Liver (tissue), 9 donors: ENCODE measurements around the gene NR5A2. TPM values are rescaled to one million over a fixed set of nuclear protein-coding genes. Genes with fewer than 3 reads are reported as not detected.

ENCODE experiments used
- DNase-seq: peaks from one replicate; pipeline ENCODE4 v3.0.0-alpha.2; 2017; ENCODE audit warnings: low spot score
- H3K27ac ChIP-seq, 2 donors: one replicate each; pipeline ENCODE4 v1.7.0; 2013; ENCODE audit warnings: inconsistent platforms in 2 of 2, low read length in 2 of 2, control low read depth in 1 of 2, low read depth in 1 of 2, mild to moderate bottlenecking in 1 of 2
- H3K27me3 ChIP-seq, 4 donors: one replicate each; pipeline versions ENCODE4 v1.6.1 to v1.7.0; 2013; ENCODE audit warnings: low read length in 3 of 4, inconsistent platforms in 1 of 4, mild to moderate bottlenecking in 1 of 4, moderate library complexity in 1 of 4; ENCODE audit not compliant: control insufficient read depth in 4 of 4, insufficient read depth in 4 of 4
- H3K36me3 ChIP-seq, 4 donors: one replicate each; pipeline versions ENCODE4 v1.6.1 to v1.7.0; 2013; ENCODE audit warnings: low read length in 3 of 4, mild to moderate bottlenecking in 3 of 4, low read depth in 1 of 4, moderate library complexity in 1 of 4; ENCODE audit not compliant: control insufficient read depth in 4 of 4, insufficient read depth in 3 of 4
- H3K4me1 ChIP-seq, 4 donors: one replicate each; pipeline versions ENCODE4 v1.6.1 to v1.7.0; 2013; ENCODE audit warnings: low read length in 3 of 4, mild to moderate bottlenecking in 3 of 4, moderate library complexity in 1 of 4; ENCODE audit not compliant: control insufficient read depth in 4 of 4, insufficient read depth in 4 of 4
- H3K4me3 ChIP-seq, 3 donors: one replicate each; pipeline versions ENCODE4 v1.6.1 to v1.7.0; 2013; ENCODE audit warnings: low read length in 3 of 3, control low read depth in 1 of 3, low read depth in 1 of 3, mild to moderate bottlenecking in 1 of 3
- H3K9ac ChIP-seq, 2 donors: one replicate each; pipeline ENCODE4 v1.7.0; 2013; ENCODE audit warnings: low read length in 2 of 2, mild to moderate bottlenecking in 2 of 2, moderate library complexity in 2 of 2, control low read depth in 1 of 2, low read depth in 1 of 2
- H3K9me3 ChIP-seq, 4 donors: one replicate each; pipeline versions ENCODE4 v1.6.1 to v1.7.0; 2013; ENCODE audit warnings: low read length in 3 of 4; ENCODE audit not compliant: control insufficient read depth in 4 of 4
- ATF3 ChIP-seq: IDR thresholded peaks from 2 replicates; pipeline ENCODE4 v1.6.1; 2016; ENCODE audit warnings: antibody characterized with exemption
- CTCF ChIP-seq: fragments of 150-350 bp; IDR thresholded peaks from 2 replicates; pipeline ENCODE4 v1.5.1; 2017; ENCODE audit warnings: improper control_type of control experiment, low read depth, low read length; ENCODE audit not compliant: missing input control
- EGR1 ChIP-seq, 2 donors: IDR thresholded peaks; 2 replicates each; pipeline ENCODE4 v1.6.1; 2016 to 2018; ENCODE audit warnings: antibody characterized with exemption in 2 of 2, low read depth in 2 of 2
- FOXA1 ChIP-seq: IDR thresholded peaks from 2 replicates; pipeline ENCODE4 v1.6.1; 2016; ENCODE audit warnings: antibody characterized with exemption
- FOXA2 ChIP-seq: IDR thresholded peaks from 2 replicates; pipeline ENCODE4 v1.6.1; 2016; ENCODE audit warnings: antibody characterized with exemption
- GABPA ChIP-seq, 2 donors: IDR thresholded peaks in 1 of 2; conservative IDR thresholded peaks in 1 of 2; 2 replicates each; pipeline ENCODE4 v1.6.1; 2016; ENCODE audit warnings: antibody characterized with exemption in 2 of 2, mild to moderate bottlenecking in 1 of 2, moderate library complexity in 1 of 2
- HNF4A ChIP-seq, 2 donors: conservative IDR thresholded peaks; 2 replicates each; pipeline ENCODE4 v1.6.1; 2016; ENCODE audit warnings: antibody characterized with exemption in 2 of 2, mild to moderate bottlenecking in 2 of 2
- HNF4G ChIP-seq: IDR thresholded peaks from 2 replicates; pipeline ENCODE4 v1.6.1; 2016; ENCODE audit warnings: antibody characterized with exemption
- JUND ChIP-seq, 2 donors: IDR thresholded peaks; 2 replicates each; pipeline ENCODE4 v1.6.1; 2016; ENCODE audit warnings: antibody characterized with exemption in 2 of 2
- MAX ChIP-seq: IDR thresholded peaks from 2 replicates; pipeline ENCODE4 v1.6.1; 2016; ENCODE audit warnings: antibody characterized with exemption
- NR2F2 ChIP-seq: IDR thresholded peaks from 2 replicates; pipeline ENCODE4 v1.6.1; 2016; ENCODE audit warnings: antibody characterized with exemption
- RAD21 ChIP-seq, 2 donors: IDR thresholded peaks; 2 replicates each; pipeline ENCODE4 v1.6.1; 2016; ENCODE audit warnings: antibody characterized with exemption in 2 of 2, mild to moderate bottlenecking in 2 of 2
- REST ChIP-seq: IDR thresholded peaks from 2 replicates; pipeline ENCODE4 v1.6.1; 2016; ENCODE audit warnings: antibody characterized with exemption, mild to moderate bottlenecking
- RXRA ChIP-seq, 2 donors: IDR thresholded peaks; 2 replicates each; pipeline ENCODE4 v1.6.1; 2017 to 2018; ENCODE audit warnings: antibody characterized with exemption in 2 of 2, mild to moderate bottlenecking in 1 of 2
- SP1 ChIP-seq: IDR thresholded peaks from 2 replicates; pipeline ENCODE4 v1.6.1; 2018; ENCODE audit warnings: antibody characterized with exemption, mild to moderate bottlenecking
- TAF1 ChIP-seq: conservative IDR thresholded peaks from 2 replicates; pipeline ENCODE4 v1.6.1; 2016; ENCODE audit warnings: antibody characterized with exemption, mild to moderate bottlenecking
- YY1 ChIP-seq: IDR thresholded peaks from 2 replicates; pipeline ENCODE4 v1.6.1; 2016; ENCODE audit warnings: antibody characterized with exemption, mild to moderate bottlenecking
- ZBTB33 ChIP-seq: IDR thresholded peaks from 2 replicates; pipeline ENCODE4 v1.6.1; 2016; ENCODE audit warnings: antibody characterized with exemption
- WGBS: extraction: QIAGEN DNeasy Blood & Tissue Kit; methylation state at CpG from one replicate; pipeline ENCODE4 v1.1.7; 2013; 5-methylcytosine and 5-hydroxymethylcytosine counted together
- polyA plus RNA-seq, 2 donors: library from polyadenylated mRNA; stranded (reverse) in 1 of 2; unstranded in 1 of 2; fragments of 200-250 nt in 1 of 2; fragments of >200 nt in 1 of 2; fragmentation: Nextera tagmentation in 1 of 2; extraction: Ambion mirVana in 1 of 2; gene quantifications; one replicate each; pipeline versions ENCODE4 v1.2.1 to v1.2.3, GENCODE V29; 2013 to 2015
- total RNA-seq, 2 donors: library from RNA; depleted of rRNA; stranded (reverse); fragments of >200 nt; gene quantifications; one replicate each; pipeline ENCODE4 v1.2.3, GENCODE V29; 2014
- donor health status: healthy.
- donor health status: healthy.
- donor health status: healthy.
- donor health status: healthy.
- donor health status: healthy.

NR5A2 gene
- total and polyA plus RNA-seq, 4 donors = 10.0 to 37.5 (median 21.1) TPM

GRCh38 chr1:200033511-200034261, 6.2 kb downstream of the NR5A2 start:
- Histone ChIP-seq H3K27me3 (no peaks in the 10 kb centered on the region), H3K4me1 (peaks cover 5 to 40% (median 15%) of the 10 kb centered on the region in 4 donors), H3K9me3 (no peaks in the 10 kb centered on the region), H3K36me3 (peaks cover 0 to 5% (median 2%) of the 10 kb centered on the region in 4 donors), H3K9ac (no peak overlapping the region), H3K27ac (no peak overlapping the region), H3K4me3 (no peak overlapping the region)
- DNase-seq = no peak
- 73% methylated on average over 23 of the region's 23 CpGs for WGBS
- TF ChIP-seq FOXA2 = no peak

GRCh38 chr1:200034262-200034557, 6.7 kb downstream of the NR5A2 start:
- Histone ChIP-seq H3K27me3 (no peaks in the 10 kb centered on the region), H3K9ac (no peak overlapping the region), H3K4me1 (peaks cover 5 to 40% (median 17%) of the 10 kb centered on the region in 4 donors), H3K4me3 (no peak overlapping the region), H3K36me3 (peaks cover 0 to 5% (median 1%) of the 10 kb centered on the region in 4 donors), H3K27ac (no peak overlapping the region), H3K9me3 (no peaks in the 10 kb centered on the region)
- no peak for DNase-seq
- TF ChIP-seq ZBTB33 (no peak), FOXA2 (no peak), RXRA (IDR thresholded peaks at IDR 0.05) (no peak), CTCF (no peak), EGR1 (IDR thresholded peaks at IDR 0.05; ENCODE audit: low read depth in 2 of 2) (no peak), REST (no peak), SP1 (no peak), HNF4A (conservative IDR thresholded peaks at IDR 0.05) (no peak), MAX (no peak), RAD21 (IDR thresholded peaks at IDR 0.05) (no peak), HNF4G (no peak), JUND (IDR thresholded peaks at IDR 0.05) (no peak), GABPA (IDR thresholded peaks at IDR 0.05 in 1 of 2, conservative IDR thresholded peaks at IDR 0.05 in 1 of 2) (no peak), FOXA1 (no peak), YY1 (no peak), ATF3 (no peak), TAF1 (no peak), NR2F2 (no peak)
- 71% methylated on average over 7 of the region's 7 CpGs for WGBS
